Testis (tissue), 3 donors: Measurements from ENCODE around the gene TESK1. TPM values are rescaled to one million over a fixed set of nuclear protein-coding genes. Genes with fewer than 3 reads are reported as not detected.

Experiments
- DNase-seq: peaks from one replicate; pipeline ENCODE4 v3.0.0-alpha.2; 2019
- H3K27ac ChIP-seq, 2 donors: fragments of 200-600 bp; sonication (generic); one replicate each; pipeline ENCODE4 v1.5.1; 2019
- H3K27me3 ChIP-seq: fragments of 200-600 bp; sonication (generic); one replicate; pipeline ENCODE4 v1.5.1; 2019
- H3K36me3 ChIP-seq: fragments of 200-600 bp; sonication (generic); one replicate; pipeline ENCODE4 v1.5.1; 2017; ENCODE audit warnings: low read depth; ENCODE audit errors: missing control alignments
- H3K4me1 ChIP-seq: fragments of 200-600 bp; sonication (generic); one replicate; pipeline ENCODE4 v1.5.1; 2019
- H3K4me3 ChIP-seq, 2 donors: fragments of 200-600 bp; sonication (generic); one replicate each; pipeline ENCODE4 v1.5.1; 2017 to 2019
- H3K9me3 ChIP-seq: fragments of 200-600 bp; sonication (generic); one replicate; pipeline ENCODE4 v1.5.1; 2017
- CTCF ChIP-seq, 3 experiments: fragments of 450-650 bp in 2 of 3; fragments of 200-600 bp in 1 of 3; sonication (generic) in 1 of 3; IDR thresholded peaks; one replicate each; pipeline ENCODE4 v1.5.1; 2016 to 2019; ENCODE audit warnings: antibody characterized with exemption in 3 of 3, mild to moderate bottlenecking in 2 of 3, moderate library complexity in 1 of 3
- POLR2A ChIP-seq: fragments of 450-650 bp; IDR thresholded peaks from one replicate; pipeline ENCODE4 v1.6.1; 2017; ENCODE audit warnings: antibody characterized with exemption, mild to moderate bottlenecking, moderate library complexity
- WGBS, 2 donors: methylation state at CpG; one replicate each; pipeline ENCODE4 v1.1.5; 2018; 5-methylcytosine and 5-hydroxymethylcytosine counted together
- intact Hi-C: fragments of 100-400 bp; cut with DNase I; formaldehyde crosslinking; loops from one replicate; pipeline ENCODE4 v1.15.1; 2023; ENCODE audit warnings: low total_unique reads
- polyA plus RNA-seq: library from polyadenylated mRNA; stranded (reverse); fragments of 350-450 nt; fragmentation: Illumina TruSeq; extraction: RNeasy Lipid Tissue Mini Kit (QIAGEN cat#74804); gene quantifications from one replicate; pipeline ENCODE4 v1.2.3, GENCODE V29; 2014; ENCODE audit warnings: low read depth, low replicate concordance; ENCODE audit not compliant: insufficient read depth
- total RNA-seq, 2 donors: library from RNA; depleted of rRNA; stranded (reverse); fragments of >200 nt; gene quantifications; one replicate each; pipeline ENCODE4 v1.2.3, GENCODE V29; 2016

TESK1 gene
- total and polyA plus RNA-seq, 3 donors from 2014 or later: 89.6 to 104 (median 92.6) TPM

- 86 to 95% methylated on average over 4 to 10 of the region's 11 CpGs for WGBS, 2 donors
- no peak for DNase-seq
- no peak for TF ChIP-seq POLR2A
- intact Hi-C loops: no loop called here
- Histone ChIP-seq H3K4me1 (peaks cover 4% of the 10 kb centered on the region), H3K36me3 (no peaks in the 10 kb centered on the region), H3K27ac (no peak overlapping the region), H3K4me3 (no peak overlapping the region), H3K27me3 (no peaks in the 10 kb centered on the region), H3K9me3 (no peaks in the 10 kb centered on the region)
Observed at GRCh38 chr9:35598866-35599590, 6.0 kb upstream of the TESK1 start.

- H3K4me3 ChIP-seq: no peak overlapping the region
- no peaks in the 10 kb centered on the region for H3K27me3 ChIP-seq
- intact Hi-C loops: no loop called here
- no peaks in the 10 kb centered on the region for H3K9me3 ChIP-seq
- no peak for DNase-seq
- WGBS, 2 donors: 86 to 88% methylated on average over 12 to 14 of the region's 14 CpGs
- TF ChIP-seq CTCF (IDR thresholded peaks at IDR 0.05) (no peak), POLR2A (no peak)
- no peaks in the 10 kb centered on the region for H3K36me3 ChIP-seq
- H3K4me1 ChIP-seq: peaks cover 4% of the 10 kb centered on the region
- H3K27ac ChIP-seq: no peak overlapping the region
Observed at GRCh38 chr9:35599763-35600604, 5.1 kb upstream of the TESK1 start.

DNA sequence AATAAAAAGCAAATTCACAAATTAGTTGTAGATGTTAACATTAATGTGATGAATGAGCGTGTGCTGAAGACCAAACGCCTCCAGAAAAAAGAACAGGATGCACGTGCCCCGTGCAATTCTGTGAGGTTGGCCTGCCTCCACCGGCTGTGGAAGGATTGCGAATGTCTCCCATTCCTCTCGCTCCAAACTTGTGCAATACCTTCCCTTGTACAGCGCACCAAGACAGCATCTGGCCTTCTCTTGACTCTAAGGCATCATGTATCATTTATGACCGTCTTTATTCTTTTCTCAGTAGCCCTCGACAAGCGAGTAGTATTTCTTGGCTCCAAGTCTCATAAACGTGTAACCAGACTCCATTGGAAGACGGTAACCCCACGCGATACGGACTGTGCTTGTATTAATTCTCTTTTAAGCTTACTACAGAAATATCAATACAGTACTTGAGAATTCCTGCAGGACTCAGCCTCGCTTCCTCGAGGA lies 1.5 kb upstream of the TESK1 start:
- TF ChIP-seq POLR2A: no peak
- TF ChIP-seq CTCF (IDR thresholded peaks at IDR 0.05): no peak
- Histone ChIP-seq H3K27ac (peak overlapping the region; percentile 77 to 93), H3K36me3 (no peaks in the 10 kb centered on the region), H3K4me3 (peak overlapping the region; percentile 72 to 89), H3K9me3 (no peaks in the 10 kb centered on the region), H3K27me3 (no peaks in the 10 kb centered on the region), H3K4me1 (peaks cover 14% of the 10 kb centered on the region)
- DNase-seq: peak; percentile 70
- intact Hi-C loops: no loop called here
- 0 to 2% methylated on average over 18 of the region's 18 CpGs for WGBS, 2 donors

DNA sequence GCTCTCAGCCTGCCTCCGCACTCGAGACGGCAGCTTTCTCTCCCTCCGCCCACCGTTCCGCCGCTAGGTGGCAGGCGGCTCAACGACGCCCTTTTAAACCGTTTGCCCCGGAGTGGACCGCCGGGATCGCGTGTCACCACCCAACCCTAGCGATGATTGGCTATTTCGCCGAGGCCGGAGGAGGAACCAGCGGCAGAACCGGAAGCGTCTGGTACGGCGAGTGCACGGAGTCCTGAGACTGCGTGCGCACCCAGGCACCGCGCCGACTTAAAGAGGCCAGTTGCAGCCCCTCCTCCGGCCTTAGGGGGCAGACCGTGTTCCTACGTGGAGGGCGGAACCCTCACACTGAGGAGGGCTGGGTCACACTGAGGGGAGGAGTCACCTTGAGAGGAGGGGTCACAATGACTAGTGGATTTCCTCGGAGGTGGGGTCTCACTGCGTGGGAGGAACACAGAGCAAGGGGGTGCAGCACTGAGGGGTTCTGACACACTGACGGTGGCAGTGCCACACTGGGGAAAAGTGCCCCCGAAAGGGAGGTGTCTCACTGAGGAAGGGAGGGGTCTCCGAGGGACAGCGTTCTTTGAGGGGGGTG lies 980 bp upstream of the TESK1 start:
- peak; percentile 93 to 99 (median 98) for TF ChIP-seq CTCF (IDR thresholded peaks at IDR 0.05)
- TF ChIP-seq POLR2A: peak; percentile 34
- intact Hi-C loops: no loop called here
- DNase-seq: peak; percentile 100
- Histone ChIP-seq H3K9me3 (no peaks in the 10 kb centered on the region), H3K36me3 (no peaks in the 10 kb centered on the region), H3K4me1 (peaks cover 14% of the 10 kb centered on the region), H3K4me3 (peak overlapping the region; percentile 72 to 89), H3K27me3 (no peaks in the 10 kb centered on the region), H3K27ac (peak overlapping the region; percentile 77 to 93)
- 0 to 1% methylated on average over 21 to 41 of the region's 41 CpGs for WGBS, 2 donors
